Muscle layer of colon (tissue), 2 donors: Measurements from ENCODE around the gene LYPD6.
"Not testable (repeated sequence)": the region's sequence is repeated elsewhere in the genome, so short reads cannot be mapped to it uniquely, and the experiment has no call there.

Source experiments
- H3K27ac ChIP-seq: one replicate; pipeline ENCODE4 v1.7.0; 2013; ENCODE audit warnings: low read depth, mild to moderate bottlenecking, low read length, moderate library complexity
- H3K27me3 ChIP-seq, 2 donors: one replicate each; pipeline ENCODE4 v1.7.0; 2013; ENCODE audit warnings: low read length in 2 of 2, mild to moderate bottlenecking in 2 of 2; ENCODE audit not compliant: insufficient read depth in 2 of 2, control insufficient read depth in 1 of 2
- H3K36me3 ChIP-seq: one replicate; pipeline ENCODE4 v1.7.0; 2013; ENCODE audit warnings: mild to moderate bottlenecking, low read length; ENCODE audit not compliant: insufficient read depth
- H3K4me1 ChIP-seq: one replicate; pipeline ENCODE4 v1.7.0; 2013; ENCODE audit warnings: mild to moderate bottlenecking, low read length; ENCODE audit not compliant: insufficient read depth
- H3K4me3 ChIP-seq, 2 donors: one replicate each; pipeline ENCODE4 v1.7.0; 2013; ENCODE audit warnings: low read length in 2 of 2, low read depth in 1 of 2, mild to moderate bottlenecking in 1 of 2, moderate library complexity in 1 of 2
- H3K9ac ChIP-seq: one replicate; pipeline ENCODE4 v1.7.0; 2013; ENCODE audit warnings: low read length
- H3K9me3 ChIP-seq: one replicate; pipeline ENCODE4 v1.7.0; 2013; ENCODE audit warnings: mild to moderate bottlenecking, low read length
- donor health status: abdominal sarcoma.
- donor health status: Adenocarcinoma of cecum.

Gene LYPD6

DNA sequence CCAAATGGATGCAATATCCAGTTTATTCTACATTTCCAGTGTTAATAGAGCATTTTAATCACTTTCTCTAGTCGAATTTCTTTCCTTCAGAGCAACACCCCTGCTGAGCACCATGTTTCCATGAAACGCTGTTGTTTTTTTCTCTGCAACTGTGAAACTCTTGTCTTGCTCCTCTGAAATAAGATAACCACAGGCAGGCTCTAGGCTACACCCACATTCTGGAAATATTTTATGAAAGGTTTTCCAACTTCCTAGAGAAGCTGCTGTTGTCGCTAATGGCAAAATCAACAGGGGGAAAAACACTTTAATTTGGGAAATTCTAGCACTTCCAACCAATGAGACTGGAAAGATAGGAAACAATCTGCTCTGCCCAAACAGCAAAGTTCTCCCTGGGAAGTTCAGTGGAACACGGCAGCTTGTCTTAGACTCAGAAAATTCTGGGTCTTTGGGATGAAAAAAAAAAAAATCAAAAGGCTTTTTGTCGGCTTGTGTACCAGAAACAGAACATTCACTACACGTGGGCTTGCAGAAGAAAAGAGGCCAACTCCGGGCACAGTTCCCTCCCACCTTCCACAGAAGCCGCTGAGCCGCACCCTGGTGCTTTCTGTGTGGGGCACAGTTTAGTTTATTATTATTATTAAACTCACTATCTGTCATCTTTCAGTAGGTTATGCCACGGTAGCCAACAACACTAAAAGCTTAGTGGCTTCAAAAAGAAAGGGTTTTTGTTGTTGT lies 158.5 kb downstream of the LYPD6 start:
- Histone ChIP-seq H3K9ac (no peak overlapping the region), H3K9me3 (no peaks in the 10 kb centered on the region), H3K4me3 (no peak overlapping the region), H3K27me3 (no peaks in the 10 kb centered on the region), H3K27ac (no peak overlapping the region), H3K4me1 (no peaks in the 10 kb centered on the region), H3K36me3 (no peaks in the 10 kb centered on the region)

DNA sequence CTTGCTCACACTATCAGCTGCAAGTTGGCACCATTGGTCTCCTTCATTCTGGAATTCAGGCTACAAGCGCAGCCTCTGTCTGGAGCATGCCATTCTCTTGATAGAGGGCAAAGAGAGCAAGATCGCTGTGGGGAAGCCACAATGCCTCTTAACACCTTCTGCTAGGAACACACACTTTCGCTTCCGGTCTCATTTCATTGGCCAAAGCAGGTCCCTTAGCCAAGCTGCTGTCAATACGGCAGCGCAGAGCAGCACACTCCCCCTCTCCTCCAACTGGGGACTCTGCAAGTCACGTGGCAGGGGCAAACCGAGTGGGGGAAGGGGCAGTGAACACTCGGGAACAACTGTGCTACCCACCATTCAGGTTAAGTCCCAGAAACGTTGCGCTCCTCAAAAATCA lies 159.1 kb downstream of the LYPD6 start:
- H3K27ac ChIP-seq, result no peak overlapping the region
- H3K27me3 ChIP-seq, result no peaks in the 10 kb centered on the region
- no peaks in the 10 kb centered on the region for H3K4me1 ChIP-seq
- H3K36me3 ChIP-seq, result no peaks in the 10 kb centered on the region
- no peaks in the 10 kb centered on the region for H3K9me3 ChIP-seq
- H3K9ac ChIP-seq, result no peak overlapping the region
- H3K4me3 ChIP-seq, result no peak overlapping the region

DNA sequence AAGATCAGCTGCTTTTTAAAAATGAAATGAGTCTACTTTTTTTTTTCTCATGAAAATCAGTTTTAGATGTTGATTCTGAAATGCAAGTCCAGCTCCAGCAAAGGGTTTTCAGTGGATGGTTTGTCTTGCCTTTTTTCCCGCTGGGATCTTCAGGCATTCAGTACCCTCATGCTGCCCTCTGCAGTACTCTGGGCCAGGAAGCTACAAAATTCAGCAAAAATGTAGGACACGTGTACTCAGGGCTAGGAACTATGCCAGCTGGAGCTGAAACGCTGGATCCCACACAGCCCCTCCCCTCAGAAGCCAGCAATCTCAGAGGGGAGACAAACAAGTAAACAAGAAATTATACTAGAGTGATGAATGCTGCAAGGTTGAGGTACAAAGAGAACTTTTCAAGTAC lies 159.9 kb downstream of the LYPD6 start:
- no peaks in the 10 kb centered on the region for H3K4me1 ChIP-seq

DNA sequence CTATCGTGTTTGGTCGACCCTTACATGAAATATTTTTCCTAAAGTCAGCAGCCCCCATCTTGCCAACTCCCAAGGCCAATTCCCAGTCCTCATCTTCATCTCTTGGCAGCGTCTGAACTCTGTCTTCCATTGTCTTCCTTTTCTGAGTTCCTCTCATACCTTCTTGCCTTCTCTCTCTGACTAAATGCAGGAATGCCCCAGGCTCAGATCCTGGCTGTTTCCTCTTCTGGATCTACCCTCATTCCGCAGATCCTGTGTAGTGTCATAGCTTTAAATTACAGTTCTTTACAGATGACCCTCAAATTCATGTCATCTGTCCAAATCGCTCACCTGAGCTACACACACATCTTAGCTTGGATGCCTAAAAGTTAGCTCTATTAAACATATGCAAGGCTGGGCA lies 162.5 kb downstream of the LYPD6 start:
- Histone ChIP-seq H3K27ac (no peak overlapping the region), H3K9me3 (no peaks in the 10 kb centered on the region), H3K4me1 (no peaks in the 10 kb centered on the region), H3K36me3 (no peaks in the 10 kb centered on the region), H3K27me3 (no peaks in the 10 kb centered on the region), H3K4me3 (no peak overlapping the region), H3K9ac (no peak overlapping the region)

More for the DNA sequence above, 159.9 kb downstream of the LYPD6 start:
- no peaks in the 10 kb centered on the region for H3K27me3 ChIP-seq
- H3K27ac ChIP-seq, result no peak overlapping the region
- no peak overlapping the region for H3K9ac ChIP-seq
- H3K36me3 ChIP-seq, result no peaks in the 10 kb centered on the region
- no peaks in the 10 kb centered on the region for H3K9me3 ChIP-seq
- no peak overlapping the region for H3K4me3 ChIP-seq

DNA sequence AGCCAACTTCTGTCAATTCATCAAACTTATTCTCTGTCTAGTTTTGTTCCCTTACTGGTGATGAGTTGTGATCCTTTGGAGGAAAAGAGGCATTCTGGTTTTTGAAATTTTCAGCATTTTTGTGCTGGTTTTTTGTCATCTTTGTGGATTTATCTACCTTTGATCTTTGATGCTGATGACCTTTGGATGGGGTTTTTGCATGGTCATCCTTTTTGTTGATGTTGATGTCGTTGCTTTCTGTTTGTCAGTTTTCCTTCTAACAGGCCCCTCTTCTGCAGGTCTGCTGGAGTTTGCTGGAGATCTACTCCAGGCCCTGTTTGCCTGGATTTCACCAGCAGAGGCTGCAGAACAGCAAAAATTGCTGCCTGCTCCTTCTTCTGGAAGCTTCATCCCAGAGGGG lies 168.8 kb downstream of the LYPD6 start:
- H3K9me3 ChIP-seq, H3K9ac ChIP-seq, H3K27me3 ChIP-seq, H3K27ac ChIP-seq, H3K36me3 ChIP-seq, H3K4me1 ChIP-seq, H3K4me3 ChIP-seq: not testable (repeated sequence)

DNA sequence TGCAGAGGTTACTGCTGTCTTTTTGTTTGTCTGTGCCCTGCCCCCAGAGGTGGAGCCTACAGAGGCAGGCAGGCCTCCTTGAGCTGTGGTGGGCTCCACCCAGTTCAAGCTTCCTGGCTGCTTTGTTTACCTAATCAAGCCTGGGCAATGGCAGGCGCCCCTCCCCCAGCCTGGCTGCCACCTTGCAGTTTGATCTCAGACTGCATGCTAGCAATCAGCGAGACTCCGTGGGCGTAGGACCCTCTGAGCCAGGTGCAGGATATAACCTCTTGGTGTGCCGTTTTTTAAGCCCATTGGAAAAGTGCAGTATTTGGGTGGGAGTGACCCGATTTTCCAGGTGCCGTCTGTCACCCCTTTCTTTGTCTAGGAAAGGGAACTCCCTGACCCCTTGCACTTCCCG lies 176.4 kb downstream of the LYPD6 start:
- H3K9me3 ChIP-seq, H3K27me3 ChIP-seq, H3K36me3 ChIP-seq, H3K4me3 ChIP-seq, H3K27ac ChIP-seq, H3K4me1 ChIP-seq, H3K9ac ChIP-seq: not testable (repeated sequence)

DNA sequence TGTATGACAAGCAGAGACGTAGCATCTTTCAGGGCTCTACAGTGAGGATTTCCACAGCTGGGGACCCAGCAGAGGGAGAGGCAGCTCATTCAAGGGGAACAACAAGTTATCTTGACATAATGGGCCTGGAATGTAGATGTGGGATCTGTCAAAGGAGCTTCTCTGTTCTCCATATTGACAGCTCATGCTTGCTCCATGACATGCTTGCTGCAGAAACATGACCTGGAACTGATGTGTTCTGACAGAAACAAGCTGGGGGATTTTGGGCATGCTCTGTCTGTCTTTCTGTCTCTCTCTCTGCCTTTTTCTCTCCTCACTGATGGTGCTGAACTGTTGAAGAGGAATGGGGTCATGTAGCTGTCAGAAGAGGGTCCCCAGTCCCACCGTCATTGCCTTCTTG lies 177.6 kb downstream of the LYPD6 start:
- no peaks in the 10 kb centered on the region for H3K4me1 ChIP-seq
- H3K9ac ChIP-seq, result no peak overlapping the region
- H3K9me3 ChIP-seq, result no peaks in the 10 kb centered on the region
- H3K36me3 ChIP-seq, result no peaks in the 10 kb centered on the region
- H3K27me3 ChIP-seq, result no peaks in the 10 kb centered on the region
- H3K27ac ChIP-seq, result no peak overlapping the region
- no peak overlapping the region for H3K4me3 ChIP-seq

DNA sequence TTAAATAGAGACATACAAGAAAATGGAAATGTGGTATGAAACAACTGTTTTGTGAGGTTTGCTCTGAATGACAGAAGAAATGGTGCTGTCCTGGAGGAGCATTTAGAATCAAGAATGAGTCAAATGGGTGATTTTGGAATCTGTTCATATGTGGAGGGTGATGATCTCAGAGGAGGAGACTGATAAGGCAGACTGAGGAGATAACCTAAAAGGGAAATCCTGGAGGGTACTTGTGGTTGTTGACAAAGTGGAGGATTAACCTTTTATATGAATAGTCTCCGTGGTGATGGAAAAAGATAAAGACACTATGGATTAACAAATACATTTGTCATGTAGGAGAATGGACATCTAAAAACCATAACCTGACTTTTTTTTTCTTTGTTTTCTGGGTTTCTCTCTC lies 183.1 kb downstream of the LYPD6 start:
- H3K4me1 ChIP-seq, result no peaks in the 10 kb centered on the region
- H3K9me3 ChIP-seq, result no peaks in the 10 kb centered on the region
- H3K9ac ChIP-seq, result no peak overlapping the region
- H3K36me3 ChIP-seq, result no peaks in the 10 kb centered on the region
- H3K27me3 ChIP-seq, result no peaks in the 10 kb centered on the region
- H3K4me3 ChIP-seq, result no peak overlapping the region
- H3K27ac ChIP-seq, result no peak overlapping the region
